D341Med (cell line): ENCODE measurements around the gene PER1.
A peak's percentile ranks its signal among the peaks of the same experiment; 100 is the strongest.

Experiments used
- DNase-seq: peaks from one replicate; pipeline ENCODE4 v3.0.0; 2012; ENCODE audit warnings: low spot score

The PER1 gene

GRCh38 chr17:8154608-8155155 is 2.5 kb upstream of the PER1 start:
- no peak for DNase-seq

DNA sequence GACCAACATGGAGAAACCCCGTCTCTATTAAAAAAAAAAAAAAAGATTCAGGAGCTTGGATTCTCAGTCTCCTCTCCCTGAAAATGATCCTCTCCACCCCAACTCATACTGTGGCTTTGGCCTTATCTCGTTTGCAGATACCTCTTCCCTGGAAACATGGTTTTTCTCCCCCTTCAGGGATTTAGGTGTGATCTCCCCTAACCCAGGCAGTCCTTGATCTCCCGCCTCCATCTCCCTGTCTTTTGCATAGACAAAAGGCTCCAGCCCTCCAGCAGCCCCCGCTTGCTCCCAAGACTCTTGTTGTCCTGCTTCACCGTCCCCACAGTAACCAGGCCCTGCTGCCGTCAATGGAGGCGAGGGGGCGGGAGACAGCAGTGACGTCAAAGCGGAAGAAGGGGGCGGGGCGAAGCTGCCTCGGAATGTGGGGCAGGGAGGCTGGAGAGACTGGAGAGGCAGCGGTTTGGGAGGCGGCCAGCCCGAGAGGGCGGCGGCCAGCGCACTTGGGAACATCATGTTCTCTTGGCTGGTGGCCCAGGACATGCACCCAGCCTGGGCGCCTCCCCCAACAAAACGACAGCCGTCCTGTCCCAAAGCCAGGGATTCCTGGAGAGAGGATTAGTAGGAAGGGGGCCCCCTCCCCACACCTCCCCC is 1.9 kb upstream of the PER1 start:
- DNase-seq: peak; percentile 74

- DNase-seq: no peak
These were observed 1.3 kb upstream of the PER1 start for GRCh38 chr17:8153525-8153956.

GRCh38 chr17:8153031-8153451 is 837 bp upstream of the PER1 start:
- DNase-seq: no peak

DNA sequence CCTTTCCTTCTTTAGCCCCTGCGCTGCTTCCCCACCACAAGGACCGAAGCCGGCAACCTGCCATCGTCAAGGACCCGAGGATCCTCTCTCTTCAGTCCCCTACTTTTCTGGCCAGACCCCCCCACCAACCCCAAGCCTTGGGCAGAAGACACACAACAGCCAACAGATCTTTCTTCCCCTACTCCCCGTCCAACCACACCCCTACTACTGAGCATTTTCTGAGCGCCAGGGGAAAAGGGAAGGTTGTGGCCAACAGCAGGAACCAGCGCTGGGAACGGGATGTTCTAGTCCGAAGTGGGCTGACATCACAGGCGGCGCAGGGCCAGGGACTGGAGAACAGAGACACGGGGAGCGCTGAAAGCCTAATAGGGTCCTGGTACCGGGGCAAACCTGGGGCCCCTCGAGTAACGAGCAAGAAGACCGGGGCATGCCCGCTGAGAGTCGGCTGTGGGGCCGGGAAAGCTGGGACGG is 528 bp downstream of the PER1 start:
- no peak for DNase-seq

- peak; percentile 81 for DNase-seq
These were observed 1.0 kb downstream of the PER1 start for GRCh38 chr17:8151120-8151640.

- DNase-seq: no peak
These were observed 1.7 kb downstream of the PER1 start for GRCh38 chr17:8150194-8151119.

DNA sequence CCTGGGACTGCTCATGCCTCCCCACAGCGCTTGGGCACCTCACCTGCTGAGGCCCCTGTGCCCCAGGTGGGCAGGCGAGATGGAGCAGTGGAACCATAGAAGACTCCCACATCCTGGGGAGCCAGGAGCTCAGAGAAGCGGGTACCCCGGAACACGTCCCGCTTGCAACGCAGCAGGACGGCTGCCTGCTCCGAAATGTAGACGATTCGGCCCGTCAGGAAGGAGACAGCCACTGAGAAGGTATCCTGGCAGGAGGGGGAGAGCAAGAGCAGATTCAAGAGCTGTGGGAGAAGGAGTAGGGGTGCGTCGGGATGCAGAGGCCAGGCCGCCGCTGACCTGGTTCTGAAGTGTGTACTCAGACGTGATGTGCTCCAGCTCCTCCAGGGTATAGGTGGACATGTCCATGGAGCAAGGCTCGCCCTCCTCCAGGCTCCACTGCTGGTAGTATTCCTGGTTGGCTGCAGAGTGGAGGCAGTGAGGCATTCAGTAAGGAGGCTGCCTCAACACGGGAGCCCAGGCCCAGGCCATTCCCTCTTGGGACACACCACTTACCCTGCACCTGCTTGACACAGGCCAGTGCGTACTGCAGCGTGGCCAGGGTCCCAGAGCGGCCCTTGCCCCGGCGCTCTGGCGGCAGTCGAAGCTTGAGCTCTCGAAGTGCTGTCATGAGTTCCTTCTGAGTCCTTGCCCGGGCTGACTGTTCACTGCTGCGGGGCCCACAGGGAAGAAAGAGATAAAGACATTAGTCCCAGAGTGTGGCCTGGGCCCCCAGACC is 2.6 kb downstream of the PER1 start:
- DNase-seq: no peak

DNA sequence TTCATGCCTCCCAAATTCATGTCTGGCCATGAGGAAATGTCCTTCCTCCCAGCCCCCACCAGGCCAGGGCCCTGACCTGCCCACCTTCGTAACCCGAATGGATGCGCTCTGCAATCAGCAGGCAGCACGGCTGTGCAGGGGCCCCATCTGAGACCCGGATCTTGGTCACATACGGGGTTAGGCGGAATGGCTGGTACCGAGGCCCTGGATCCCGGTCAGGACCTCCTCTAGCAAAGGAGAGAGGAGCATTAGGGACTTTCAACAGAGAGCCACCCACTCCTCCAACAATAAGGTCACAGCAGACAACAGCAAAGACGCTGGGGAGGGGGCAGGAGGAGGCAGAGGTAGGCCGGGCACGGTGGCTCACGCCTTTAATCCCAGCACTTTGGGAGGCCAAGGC is 3.6 kb downstream of the PER1 start:
- no peak for DNase-seq

- DNase-seq: no peak
These were observed 4.3 kb downstream of the PER1 start for GRCh38 chr17:8147805-8148404.

DNA sequence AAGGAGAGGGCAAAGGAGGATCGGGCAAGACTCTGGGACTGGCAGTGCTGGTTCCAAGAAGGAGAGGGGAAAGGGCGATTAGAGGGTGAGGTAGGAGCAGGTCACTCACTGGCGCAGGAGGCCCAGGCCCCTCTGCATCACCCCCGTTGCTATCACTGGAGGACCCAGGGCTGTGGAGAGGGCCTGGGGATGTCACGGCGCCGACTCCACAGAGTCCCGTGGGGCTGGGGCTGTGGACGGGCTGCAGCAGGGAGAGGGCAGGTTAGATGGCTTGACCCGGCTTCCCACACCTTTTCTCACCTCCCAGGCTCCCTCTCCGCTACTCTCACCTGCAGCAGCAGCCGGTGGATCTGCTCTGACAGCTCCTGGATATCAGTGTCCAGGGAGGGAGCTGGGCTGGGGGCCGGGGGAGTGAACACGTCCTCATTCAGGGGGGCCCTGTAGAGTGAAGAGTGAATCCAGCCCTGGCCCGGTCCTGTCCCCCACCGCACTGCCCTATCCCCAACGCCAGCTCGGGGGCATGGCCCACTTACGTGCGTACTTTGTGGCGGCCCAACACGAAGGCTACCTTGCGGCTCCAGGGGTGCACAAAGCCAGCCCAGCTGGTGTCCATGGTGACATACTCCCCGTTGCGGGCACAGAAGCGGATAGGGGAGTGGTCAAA is 4.9 kb downstream of the PER1 start:
- DNase-seq: no peak

GRCh38 chr17:8146381-8147140 is 5.6 kb downstream of the PER1 start:
- no peak for DNase-seq

GRCh38 chr17:8145811-8146210 is 6.4 kb downstream of the PER1 start:
- no peak for DNase-seq

- DNase-seq: no peak
These were observed 7.6 kb downstream of the PER1 start for GRCh38 chr17:8144401-8145231.

GRCh38 chr17:8143581-8144400 is 8.4 kb downstream of the PER1 start:
- DNase-seq: no peak

DNA sequence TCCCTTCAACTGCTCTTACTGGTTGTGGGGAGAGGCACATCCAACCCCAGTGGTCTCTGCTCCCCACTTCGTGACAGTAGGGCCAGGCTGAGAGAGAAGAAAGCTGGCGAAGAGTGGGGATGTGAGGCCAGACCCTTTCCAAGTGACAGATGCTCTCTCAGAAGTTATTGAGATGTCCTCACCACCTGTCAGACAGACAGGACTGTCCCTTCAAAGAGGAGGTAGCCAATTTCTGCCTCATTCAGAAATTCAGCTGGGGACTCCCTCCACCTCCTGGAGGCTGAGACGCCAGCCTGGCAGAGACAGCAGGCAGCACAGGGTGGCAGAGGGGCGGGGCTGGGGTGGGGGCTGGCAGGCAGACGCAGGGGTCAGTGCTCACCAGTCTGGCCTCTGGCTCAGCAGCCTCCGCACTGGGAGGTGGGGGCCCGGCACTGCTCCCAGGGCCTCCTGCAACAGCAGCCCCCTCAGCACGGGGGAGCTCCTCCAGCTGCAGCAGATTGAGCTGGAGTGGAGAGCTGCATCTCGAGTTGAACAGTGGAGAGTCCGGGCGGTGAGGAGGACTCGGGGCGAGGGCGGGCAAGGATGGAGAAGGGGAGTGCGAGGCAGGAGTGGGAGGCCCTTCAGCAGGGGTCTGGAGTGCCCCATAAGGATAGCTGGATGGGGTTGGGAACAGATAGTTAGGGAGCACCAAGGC is 9.2 kb downstream of the PER1 start:
- no peak for DNase-seq

DNA sequence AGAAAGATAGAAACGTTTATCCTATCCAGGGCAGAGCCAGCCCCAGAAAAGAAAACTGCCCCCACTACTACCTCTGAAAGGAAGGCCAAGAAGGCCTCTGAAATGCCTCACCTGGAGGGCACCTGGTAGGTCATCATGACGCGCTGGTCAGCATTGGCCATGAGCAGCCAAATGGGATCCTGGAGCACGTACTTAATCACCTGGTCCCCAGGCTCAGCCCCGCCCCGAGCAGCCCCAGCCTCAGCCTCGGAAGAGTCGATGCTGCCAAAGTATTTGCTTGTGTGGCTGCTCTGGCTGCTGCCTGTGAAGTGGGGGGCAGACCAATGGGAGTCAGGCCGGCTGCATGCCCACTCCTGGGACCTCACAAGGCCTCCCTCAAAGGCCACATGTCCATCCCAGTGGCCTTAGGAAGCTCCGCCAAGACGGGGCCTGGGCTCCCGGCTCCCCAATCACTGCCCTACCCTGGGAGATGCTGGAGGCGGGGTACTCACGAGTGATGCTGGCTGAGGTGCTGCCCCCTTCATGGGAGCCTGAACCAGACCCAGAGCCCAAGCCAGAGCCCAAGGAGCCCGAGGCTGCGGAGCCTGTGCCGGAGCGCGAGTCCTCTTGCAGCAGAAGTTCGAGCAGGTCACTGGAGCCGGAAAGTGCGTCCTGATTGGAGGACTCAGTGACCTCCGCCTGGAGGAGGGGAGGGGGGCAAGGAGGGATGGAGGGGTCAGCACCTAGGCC is 9.9 kb downstream of the PER1 start:
- DNase-seq: no peak
